Keratinocyte (primary cell): Measurements from ENCODE around the gene RIMBP3B. TPM values are rescaled to one million over a fixed set of nuclear protein-coding genes. Genes with fewer than 3 reads are reported as not detected.
"Not testable (repeated sequence)": the region's sequence is repeated elsewhere in the genome, so short reads cannot be mapped to it uniquely, and the experiment has no call there.

Experiments used
- DNase-seq: peaks from one replicate; pipeline ENCODE4 v3.0.0-alpha.2; 2011; ENCODE audit warnings: low read depth, missing footprints, low spot score
- FAIRE-seq: peaks from 2 replicates; lab custom pipeline; 2011; peaks lifted over from hg19 to GRCh38; lab: Jason Lieb, UNC
- H2AFZ ChIP-seq: 2 replicates; pipeline ENCODE4 v1.6.0; 2012; ENCODE audit warnings: low read length, control low read depth, inconsistent platforms; ENCODE audit not compliant: control insufficient read depth
- H3K27ac ChIP-seq: 2 replicates; pipeline ENCODE4 v1.5.1; 2011; ENCODE audit warnings: low read length; ENCODE audit not compliant: control insufficient read depth, insufficient read depth
- H3K27me3 ChIP-seq: 3 replicates; pipeline ENCODE4 v1.6.0; 2011; ENCODE audit warnings: low read length; ENCODE audit not compliant: control insufficient read depth, insufficient read depth; ENCODE audit errors: extremely low read depth
- H3K36me3 ChIP-seq, 2 experiments: 2 replicates in 1 of 2; 3 replicates in 1 of 2; pipeline ENCODE4 v1.5.1; 2011; ENCODE audit warnings: low read length in 2 of 2, mild to moderate bottlenecking in 1 of 2; ENCODE audit not compliant: control insufficient read depth in 2 of 2, insufficient read depth in 2 of 2; ENCODE audit errors: extremely low read depth in 1 of 2
- H3K4me1 ChIP-seq: 3 replicates; pipeline ENCODE4 v1.5.1; 2011; ENCODE audit warnings: low read length; ENCODE audit not compliant: control insufficient read depth, insufficient read depth; ENCODE audit errors: extremely low read depth
- H3K4me2 ChIP-seq: 3 replicates; pipeline ENCODE4 v1.6.0; 2011; ENCODE audit warnings: low read depth, low read length; ENCODE audit not compliant: control insufficient read depth, insufficient read depth; ENCODE audit errors: extremely low read depth
- H3K4me3 ChIP-seq, 3 experiments: fragments of 200-600 bp in 1 of 3; sonication (generic) in 1 of 3; 2 replicates in 2 of 3; 3 replicates in 1 of 3; pipeline ENCODE4 v1.5.1; 2011 to 2016; ENCODE audit warnings: low read length in 3 of 3, mild to moderate bottlenecking in 3 of 3, control low read depth in 2 of 3, inconsistent platforms in 1 of 3, low read depth in 1 of 3, mixed read lengths in 1 of 3, mixed run types in 1 of 3, moderate library complexity in 1 of 3; ENCODE audit not compliant: control insufficient read depth in 2 of 3, insufficient read depth in 2 of 3; ENCODE audit errors: extremely low read depth in 1 of 3
- H3K79me2 ChIP-seq: 2 replicates; pipeline ENCODE4 v1.6.0; 2012; ENCODE audit warnings: low read length; ENCODE audit not compliant: control insufficient read depth, insufficient read depth
- H3K9ac ChIP-seq: 3 replicates; pipeline ENCODE4 v1.6.0; 2011; ENCODE audit warnings: low read length; ENCODE audit not compliant: control insufficient read depth, insufficient read depth; ENCODE audit errors: extremely low read depth
- H3K9me1 ChIP-seq: 3 replicates; pipeline ENCODE4 v1.6.0; 2011; ENCODE audit warnings: low read length; ENCODE audit not compliant: control insufficient read depth, insufficient read depth; ENCODE audit errors: extremely low read depth
- H3K9me3 ChIP-seq: 2 replicates; pipeline ENCODE4 v1.5.1; 2012; ENCODE audit warnings: low read depth, low read length; ENCODE audit not compliant: control insufficient read depth
- H4K20me1 ChIP-seq: 3 replicates; pipeline ENCODE4 v1.6.0; 2011; ENCODE audit warnings: low read length; ENCODE audit not compliant: control insufficient read depth, insufficient read depth; ENCODE audit errors: extremely low read depth
- dilution Hi-C: fragments of 300-500 bp; cut with MboI; formaldehyde crosslinking; loops from one replicate; pipeline ENCODE4 v1.7.0; 2020; ENCODE audit warnings: low sequenced_read_pairs; ENCODE audit not compliant: extremely low pct_ligation_motif_present
- polyA plus RNA-seq, 5 experiments: library from polyadenylated mRNA; depleted of rRNA in 3 of 5; stranded (reverse) in 3 of 5; stranded (forward) in 1 of 5; unstranded in 1 of 5; fragments of >200 nt; gene quantifications; 1 replicate in 1 of 5; 2 replicates in 3 of 5; 3 replicates in 1 of 5; pipeline versions ENCODE4 v1.2.1 to v1.2.3, GENCODE V29; 2011 to 2012; ENCODE audit warnings: missing spikeins in 2 of 5, low read depth in 1 of 5, low replicate concordance in 1 of 5

The RIMBP3B gene
- polyA plus RNA-seq, 1 donor (not counting 4 experiments of a cell fraction or from before 2014, with no cell fraction given) = not detected

- H3K79me2 ChIP-seq, DNase-seq, H3K9ac ChIP-seq, H3K4me2 ChIP-seq, H3K9me3 ChIP-seq, H3K9me1 ChIP-seq, H3K36me3 ChIP-seq, H3K27me3 ChIP-seq, FAIRE-seq, H2AFZ ChIP-seq, H3K4me3 ChIP-seq, H3K4me1 ChIP-seq, dilution Hi-C loops, H4K20me1 ChIP-seq, H3K27ac ChIP-seq: not testable (repeated sequence)
These were observed 7.7 kb upstream of the RIMBP3B start for GRCh38 chr22:21375880-21376279.

- H4K20me1 ChIP-seq, H3K9me3 ChIP-seq, H3K4me3 ChIP-seq, H3K4me1 ChIP-seq, H2AFZ ChIP-seq, H3K4me2 ChIP-seq, H3K9ac ChIP-seq, FAIRE-seq, dilution Hi-C loops, H3K36me3 ChIP-seq, H3K9me1 ChIP-seq, H3K27me3 ChIP-seq, DNase-seq, H3K27ac ChIP-seq, H3K79me2 ChIP-seq: not testable (repeated sequence)
These were observed 1.2 kb downstream of the RIMBP3B start for GRCh38 chr22:21384468-21385357.

DNA sequence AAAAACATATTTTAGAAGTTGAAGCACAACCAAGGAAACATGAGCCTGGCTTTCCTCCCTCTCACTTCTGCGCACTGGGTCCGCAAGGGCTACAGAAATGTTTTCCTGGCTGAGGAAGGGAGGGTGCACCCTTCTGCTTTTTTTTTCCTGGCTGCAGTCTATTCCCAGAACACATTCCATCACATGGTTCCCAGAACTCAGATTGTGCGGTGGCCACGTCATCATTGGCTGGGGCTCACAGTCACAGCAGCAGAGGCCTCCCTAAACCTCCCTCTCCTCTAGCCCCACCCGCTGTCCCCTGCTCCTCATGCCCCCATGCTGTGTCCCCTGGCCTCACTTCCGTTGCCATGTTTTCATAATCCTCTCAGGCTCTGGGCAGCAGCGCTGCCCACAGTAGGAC, 5.9 kb downstream of the RIMBP3B start:
- H3K9me1 ChIP-seq, H3K79me2 ChIP-seq, H2AFZ ChIP-seq, H3K27ac ChIP-seq, H3K4me2 ChIP-seq, H3K4me3 ChIP-seq, dilution Hi-C loops, DNase-seq, H3K36me3 ChIP-seq, H3K27me3 ChIP-seq, H3K4me1 ChIP-seq, H3K9ac ChIP-seq, H4K20me1 ChIP-seq, H3K9me3 ChIP-seq, FAIRE-seq: not testable (repeated sequence)

- H4K20me1 ChIP-seq, FAIRE-seq, H3K27me3 ChIP-seq, H3K27ac ChIP-seq, H3K79me2 ChIP-seq, H2AFZ ChIP-seq, DNase-seq, H3K4me1 ChIP-seq, H3K4me2 ChIP-seq, H3K4me3 ChIP-seq, H3K9ac ChIP-seq, H3K36me3 ChIP-seq, H3K9me3 ChIP-seq, dilution Hi-C loops, H3K9me1 ChIP-seq: not testable (repeated sequence)
These were observed 6.5 kb downstream of the RIMBP3B start for GRCh38 chr22:21390013-21390412.

DNA sequence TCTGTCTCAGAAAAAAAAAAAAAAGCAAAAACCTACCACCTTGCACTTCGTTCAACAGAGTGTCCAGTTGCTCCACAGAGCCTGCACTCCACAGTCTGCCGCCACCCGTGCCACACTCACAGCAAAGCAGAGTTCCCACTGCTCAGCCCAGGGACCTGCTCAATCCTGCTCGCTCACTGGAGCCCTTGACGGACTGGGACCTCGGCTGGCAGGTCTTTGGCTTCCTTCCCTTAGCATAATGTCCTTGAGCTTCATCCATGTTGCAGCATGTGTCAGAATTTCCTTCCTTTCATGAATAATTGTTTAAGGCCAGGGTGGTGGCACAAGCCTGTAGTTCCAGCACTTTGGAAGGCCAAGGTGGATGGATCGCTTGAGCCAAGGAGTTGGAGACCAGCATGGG, 11.1 kb downstream of the RIMBP3B start:
- not testable (repeated sequence) for H3K9me3 ChIP-seq, FAIRE-seq

More for the DNA sequence above, 11.1 kb downstream of the RIMBP3B start:
- H3K27ac ChIP-seq, H3K4me2 ChIP-seq, H3K4me1 ChIP-seq, H3K27me3 ChIP-seq, H3K79me2 ChIP-seq, H3K4me3 ChIP-seq, H3K9me1 ChIP-seq, H3K36me3 ChIP-seq, H3K9ac ChIP-seq, H2AFZ ChIP-seq, H4K20me1 ChIP-seq, dilution Hi-C loops, DNase-seq: not testable (repeated sequence)
